MV-4-11 (cell line): ENCODE data around the gene HMCN2.
"Not testable (repeated sequence)": the region's sequence is repeated elsewhere in the genome, so short reads cannot be mapped to it uniquely, and the experiment has no call there.

Experiments
- DNase-seq: peaks from one replicate; lab custom pipeline; 2025; lab: John Stamatoyannopoulos, UW

HMCN2 gene

GRCh38 chr9:130330202-130330862 lies 64.8 kb downstream of the HMCN2 start:
- no peak for DNase-seq

- DNase-seq, result no peak
These were observed 65.5 kb downstream of the HMCN2 start for GRCh38 chr9:130331061-130331460.

GRCh38 chr9:130331573-130331972 lies 66.0 kb downstream of the HMCN2 start:
- DNase-seq, result no peak

DNA sequence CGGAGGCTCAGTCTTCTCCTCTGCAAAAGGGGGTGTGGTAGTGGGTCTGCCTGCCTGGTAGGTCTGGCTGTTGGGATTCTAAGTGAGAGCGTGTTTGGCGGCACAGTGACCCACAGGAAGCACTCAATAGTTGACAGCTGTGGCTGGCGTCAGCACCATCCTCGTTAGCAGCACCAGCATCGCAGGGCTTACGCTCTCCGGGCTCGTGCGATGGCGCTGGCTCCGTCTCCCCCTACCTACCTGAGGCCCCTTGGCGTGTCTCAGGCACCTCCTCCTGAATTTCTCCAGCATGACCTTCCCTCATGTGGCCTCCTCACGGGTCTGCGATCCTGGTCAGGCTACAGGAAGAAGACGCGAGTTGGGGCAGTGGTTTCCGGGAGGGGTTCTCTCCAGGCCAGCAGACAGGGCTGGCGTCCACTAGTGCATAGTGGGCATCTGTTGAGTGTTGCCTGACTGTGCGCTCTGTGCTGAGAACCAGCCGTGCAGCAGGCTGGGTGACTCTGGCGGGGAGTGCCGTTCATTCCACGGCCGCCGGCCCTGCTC lies 66.9 kb downstream of the HMCN2 start:
- DNase-seq, result no peak

DNA sequence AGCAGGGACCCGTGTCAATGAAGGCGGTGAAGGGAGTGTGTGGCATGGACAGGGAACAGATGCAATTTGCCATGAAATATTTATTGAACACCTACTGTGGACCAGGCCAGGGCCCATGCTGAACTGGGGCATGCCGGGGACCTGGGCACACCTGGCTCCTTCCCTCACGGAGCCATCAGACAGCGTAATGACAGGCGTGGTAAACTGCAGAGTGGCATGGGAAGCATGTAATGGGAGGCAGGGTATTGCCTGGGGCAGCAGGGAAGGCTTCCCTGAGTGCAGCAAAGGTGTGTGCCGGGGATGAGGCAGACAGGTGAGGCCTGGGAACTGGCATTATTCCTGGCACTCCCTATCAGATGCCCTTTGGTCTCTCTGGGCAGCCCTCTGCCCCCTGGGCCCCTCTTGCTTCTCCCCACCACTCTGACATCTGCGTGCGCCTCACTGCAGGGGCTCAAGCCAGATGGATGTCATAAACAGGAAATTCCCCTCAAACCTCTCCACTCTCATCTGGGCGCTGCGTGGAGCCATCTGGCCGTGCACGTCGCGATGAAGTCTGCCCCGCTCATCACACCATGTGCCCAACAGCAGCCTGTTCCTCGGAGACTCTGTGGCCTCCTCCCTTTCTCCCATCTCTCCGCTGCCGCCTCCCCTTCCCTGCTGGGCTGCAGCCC lies 67.6 kb downstream of the HMCN2 start:
- no peak for DNase-seq

DNA sequence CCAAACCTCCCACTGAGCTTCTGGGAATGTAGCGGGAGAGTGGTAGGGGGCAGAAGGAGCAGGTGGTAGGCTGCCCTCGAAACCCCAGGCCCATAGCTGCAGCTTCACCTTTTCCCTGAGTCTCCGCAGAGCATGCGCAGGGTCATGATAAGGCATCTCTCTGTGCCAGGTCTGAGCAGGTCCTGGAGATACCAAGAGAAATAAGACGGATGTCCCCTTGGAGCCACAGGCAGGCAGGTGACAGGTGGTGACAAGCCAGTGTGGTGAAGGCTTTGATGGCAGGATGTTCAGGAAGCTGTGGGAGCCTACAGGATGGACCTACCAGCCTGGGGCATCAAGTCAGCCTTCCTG lies 68.1 kb downstream of the HMCN2 start:
- DNase-seq, result no peak

GRCh38 chr9:130334915-130335314 lies 69.4 kb downstream of the HMCN2 start:
- no peak for DNase-seq

GRCh38 chr9:130336027-130336610 lies 70.6 kb downstream of the HMCN2 start:
- DNase-seq, result no peak

DNA sequence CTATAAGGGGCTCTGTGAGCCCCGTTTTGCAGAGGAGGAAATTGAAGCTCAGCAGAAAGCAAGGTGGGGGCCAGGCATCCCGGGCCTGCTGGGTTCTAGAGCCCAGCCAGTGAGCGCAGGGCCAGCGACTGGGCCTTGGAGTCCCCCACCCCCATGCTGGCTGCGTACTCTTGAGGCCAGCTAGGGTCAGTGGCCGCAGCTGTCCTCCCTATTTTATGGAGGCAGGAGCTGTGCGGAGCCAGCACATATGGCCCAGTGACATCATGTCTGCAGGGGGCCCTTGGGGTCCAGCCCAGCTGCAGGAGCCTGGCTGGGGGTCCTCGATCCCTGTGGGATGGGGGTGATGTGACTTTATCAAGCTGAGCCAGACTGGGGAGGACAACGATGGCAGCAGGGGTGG lies 71.3 kb downstream of the HMCN2 start:
- DNase-seq, result no peak

GRCh38 chr9:130337318-130337717 lies 71.8 kb downstream of the HMCN2 start:
- DNase-seq, result no peak

GRCh38 chr9:130337784-130338380 lies 72.3 kb downstream of the HMCN2 start:
- DNase-seq, result no peak

DNA sequence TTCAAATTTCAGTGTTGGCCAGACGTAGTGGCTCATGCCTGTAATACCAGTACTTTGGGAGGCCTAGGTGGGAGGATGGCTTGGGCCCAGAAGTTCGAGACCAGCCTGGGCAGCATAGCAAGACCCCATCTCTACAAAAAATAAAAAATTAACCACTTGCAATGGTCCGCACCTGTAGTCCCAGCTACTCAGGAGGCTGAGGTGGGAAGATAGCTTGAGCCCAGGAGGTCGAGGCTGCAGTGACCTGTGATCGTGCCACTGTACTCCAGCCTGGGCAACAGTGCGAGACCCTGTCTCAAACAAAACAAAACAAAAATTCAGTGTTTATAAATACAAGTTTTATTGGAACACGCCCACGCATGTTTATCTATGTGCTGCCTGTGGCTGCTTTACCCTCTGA lies 73.3 kb downstream of the HMCN2 start:
- not testable (repeated sequence) for DNase-seq

DNA sequence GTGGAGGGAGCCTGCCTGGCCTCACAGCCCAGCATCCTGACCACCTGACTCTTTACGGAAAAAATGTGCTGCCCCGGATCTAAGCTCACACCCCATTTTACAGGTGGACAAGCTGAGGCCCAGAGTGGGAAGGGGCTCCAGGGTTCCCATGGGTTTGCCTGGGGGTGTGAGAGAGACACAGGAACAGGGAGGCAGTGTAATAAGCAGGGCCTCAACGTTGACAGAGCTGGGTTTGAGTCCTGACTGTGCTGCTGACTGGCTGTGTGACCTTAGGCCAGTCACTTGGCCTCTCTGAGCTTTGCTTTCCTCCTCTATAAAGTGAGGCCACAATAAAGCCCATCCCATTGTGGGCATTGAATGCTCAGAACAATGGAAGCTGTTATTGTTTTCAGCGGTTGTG lies 73.7 kb downstream of the HMCN2 start:
- DNase-seq, result no peak

DNA sequence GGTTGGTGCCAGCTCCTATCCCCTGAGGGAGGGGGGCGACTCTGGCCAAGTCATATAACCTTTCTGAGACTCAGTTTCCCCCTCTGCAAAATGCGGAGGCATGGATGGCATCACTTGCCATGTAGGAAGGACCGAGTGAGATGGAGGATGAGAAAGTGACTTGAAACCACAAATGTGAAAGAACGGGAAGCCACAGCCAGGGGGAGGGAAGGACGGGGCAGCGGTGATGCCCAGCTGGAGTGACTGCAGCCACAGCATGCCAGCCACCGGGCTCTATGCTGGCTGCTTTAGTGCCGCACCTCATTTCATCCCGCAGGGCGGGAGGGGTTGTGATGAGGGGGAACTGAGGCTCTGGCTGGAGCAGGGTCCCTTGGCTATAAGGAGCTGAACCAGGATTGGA lies 74.5 kb downstream of the HMCN2 start:
- peak; percentile 65 for DNase-seq

DNA sequence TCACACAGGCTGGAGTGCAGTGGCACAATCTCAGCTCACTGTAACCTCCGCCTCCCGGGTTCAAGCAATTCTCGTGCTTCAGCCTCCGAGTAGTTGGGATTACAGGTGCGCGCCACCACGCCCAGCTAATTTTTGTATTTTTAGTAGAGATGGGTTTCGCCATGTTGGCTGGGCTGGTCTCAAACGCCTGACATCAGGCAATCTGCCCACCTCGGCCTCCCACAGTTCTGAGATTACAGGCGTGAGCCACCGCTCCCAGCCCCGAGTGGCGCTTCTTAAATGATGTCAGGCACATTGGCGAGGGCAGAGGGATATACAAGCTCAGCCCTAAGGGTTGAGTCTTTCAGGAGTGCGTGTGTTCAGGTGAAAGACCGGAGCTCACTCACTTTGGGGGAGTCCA lies 75.0 kb downstream of the HMCN2 start:
- DNase-seq, result not testable (repeated sequence)

DNA sequence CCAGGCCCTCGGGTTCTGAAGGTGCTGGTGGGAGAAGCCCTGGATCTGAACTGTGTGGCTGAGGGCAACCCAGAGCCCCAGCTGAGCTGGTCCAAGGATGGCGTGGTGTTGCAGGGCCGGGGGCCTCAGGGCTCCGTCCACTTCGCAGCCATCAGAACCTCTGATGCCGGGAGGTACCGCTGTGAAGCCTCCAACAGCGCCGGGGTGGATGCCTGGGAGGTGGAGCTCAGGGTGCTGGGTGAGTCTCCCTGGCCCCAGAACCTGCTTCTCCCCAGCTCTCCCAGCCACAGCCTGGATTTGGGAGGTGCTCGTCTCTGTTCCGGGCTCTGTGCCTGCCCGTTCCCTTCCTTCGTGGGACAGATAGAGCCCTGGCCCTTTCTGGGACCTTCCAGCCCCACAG lies 75.6 kb downstream of the HMCN2 start:
- no peak for DNase-seq

DNA sequence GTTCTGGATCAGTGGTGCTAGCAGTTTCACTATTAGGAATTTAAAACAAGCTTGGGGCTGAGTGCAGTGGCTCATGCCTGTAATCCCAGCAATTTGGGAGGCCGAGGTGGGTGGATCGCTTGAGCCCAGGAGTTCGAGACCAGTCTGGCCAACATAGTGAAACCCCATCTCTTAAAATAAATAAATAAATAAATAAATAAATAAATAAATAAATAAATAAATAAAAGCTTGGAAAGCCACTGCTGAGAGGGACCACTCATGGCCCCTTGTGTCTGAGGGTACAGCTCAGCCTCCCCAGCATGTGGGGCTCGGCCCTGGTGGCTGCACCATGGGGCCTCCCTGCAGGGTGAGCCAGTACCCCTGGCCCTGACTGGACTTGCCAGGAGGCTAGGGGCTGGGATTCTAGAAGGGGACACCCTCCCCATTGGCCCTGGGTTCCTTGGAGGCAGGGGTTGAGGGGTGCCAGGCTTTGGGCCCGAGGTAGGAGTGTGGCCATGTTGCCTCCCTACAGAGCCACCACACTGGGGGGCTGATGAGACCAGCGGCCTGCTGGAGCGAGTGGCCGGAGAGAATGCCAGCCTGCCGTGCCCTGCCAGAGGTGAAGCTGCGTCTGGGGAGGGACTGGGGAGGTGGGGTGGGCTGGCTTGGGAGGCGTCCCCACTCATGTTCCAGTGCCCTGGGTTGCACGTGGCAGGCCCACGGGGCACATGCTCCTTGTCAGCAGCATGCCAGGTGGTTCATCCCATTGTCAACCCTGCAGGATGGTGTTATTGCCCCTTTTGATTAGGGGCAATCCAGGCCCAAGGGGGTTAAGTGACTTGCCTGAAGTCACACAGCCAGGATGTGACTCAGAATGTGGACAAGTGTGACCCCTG lies 76.5 kb downstream of the HMCN2 start:
- DNase-seq, result no peak

DNA sequence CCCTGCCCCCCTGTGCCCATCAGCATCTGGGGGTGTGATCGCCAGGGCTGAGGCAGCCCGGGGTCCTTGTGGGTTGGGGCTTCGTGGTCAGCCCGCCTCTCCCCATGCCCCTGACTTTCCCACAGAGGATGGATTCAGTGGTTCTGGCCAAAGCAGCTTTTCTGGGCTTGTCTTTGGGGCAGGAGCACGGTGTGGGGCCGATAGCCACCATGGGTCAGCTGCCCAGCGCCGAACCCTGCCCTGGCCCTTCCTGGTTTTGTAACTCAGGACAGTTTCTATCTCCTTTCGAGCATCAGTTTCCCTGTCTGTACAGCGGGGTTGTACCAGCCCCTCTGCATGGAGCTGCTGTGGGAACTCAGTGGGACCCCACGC lies 77.1 kb downstream of the HMCN2 start:
- DNase-seq, result no peak

DNA sequence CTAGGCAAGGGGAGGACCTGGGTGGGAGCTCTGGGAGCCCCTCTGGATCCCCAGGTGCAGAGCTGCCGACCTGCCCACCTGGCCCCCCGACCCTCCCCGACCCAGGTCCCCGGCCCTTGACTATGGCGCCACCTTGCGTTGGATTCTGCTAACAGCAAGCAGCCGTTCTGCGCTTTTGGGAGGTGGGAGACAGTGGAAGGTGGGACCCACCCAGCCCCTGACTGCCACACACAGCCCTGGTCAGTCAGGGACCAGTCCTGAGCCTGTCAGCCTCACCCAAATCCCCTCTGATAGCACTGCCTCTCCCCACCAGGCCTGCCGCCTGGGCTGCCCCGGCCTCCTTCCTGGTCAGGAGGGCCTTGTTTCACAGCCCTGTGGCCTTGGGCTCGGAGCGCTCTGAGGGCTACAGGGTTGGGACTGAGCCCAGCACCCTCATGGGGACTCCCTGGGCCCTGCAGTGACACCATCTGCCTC lies 77.9 kb downstream of the HMCN2 start:
- no peak for DNase-seq

DNA sequence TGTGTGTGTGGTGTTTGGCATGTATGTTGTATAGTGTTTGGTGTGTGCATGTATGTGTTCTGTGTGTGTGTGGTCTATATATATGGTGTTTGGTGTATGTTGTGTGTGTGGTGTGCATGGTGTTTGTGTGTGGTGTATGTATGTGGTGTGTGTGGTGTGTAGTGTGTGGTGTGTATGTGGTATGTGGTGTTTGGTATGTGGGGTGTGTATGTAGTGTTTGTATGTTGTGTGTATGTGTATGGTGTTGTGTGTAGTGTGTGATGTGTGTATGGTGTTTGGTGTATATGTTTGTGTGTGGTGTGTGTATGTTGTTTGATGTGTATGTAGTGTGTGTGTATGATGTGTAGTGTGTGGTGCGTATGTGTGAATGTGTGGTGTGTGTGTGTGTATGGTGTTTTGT lies 78.8 kb downstream of the HMCN2 start:
- DNase-seq, result no peak

DNA sequence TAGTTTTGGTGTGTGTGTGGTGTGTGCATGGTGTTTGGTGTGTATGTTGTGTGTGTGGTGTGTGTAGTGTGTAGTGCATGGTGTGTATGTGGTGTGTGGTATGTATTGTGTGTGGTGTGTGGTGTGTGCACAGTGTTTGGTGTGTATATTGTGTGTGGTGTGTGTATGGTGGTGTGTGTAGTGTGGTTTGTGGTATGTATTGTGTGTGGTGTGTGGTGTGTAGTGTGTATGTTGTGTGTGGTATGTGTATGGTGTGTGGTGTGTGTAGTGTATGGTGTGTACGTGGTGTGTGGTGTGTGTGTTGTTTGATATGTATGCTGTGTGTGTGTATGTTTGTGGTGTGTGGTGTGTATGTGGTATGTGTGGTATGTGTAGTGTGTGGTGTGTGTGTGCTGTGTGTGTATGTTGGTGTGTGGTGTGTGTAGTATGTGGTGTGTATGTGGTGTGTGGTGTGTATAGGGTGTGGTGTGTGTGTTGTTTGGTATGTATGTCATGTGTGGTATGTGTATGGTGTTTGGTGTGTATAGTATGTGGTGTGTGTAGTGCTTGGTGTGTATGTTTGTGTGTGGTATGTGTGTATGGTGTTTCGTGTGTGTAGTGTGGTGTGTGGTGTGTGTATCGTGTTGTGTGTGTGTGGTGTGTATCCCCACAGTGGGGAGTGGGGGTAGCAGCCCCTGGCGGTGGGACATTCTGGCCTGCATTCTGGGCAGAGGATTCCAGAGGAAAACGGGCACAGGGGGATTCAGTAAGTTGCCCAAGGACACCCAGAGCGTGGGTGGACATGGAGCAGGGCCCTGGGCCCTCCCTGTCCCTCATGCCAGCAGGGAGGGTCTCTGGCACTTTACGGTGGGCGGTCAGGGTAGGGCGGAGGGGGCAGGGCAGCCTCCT lies 79.7 kb downstream of the HMCN2 start:
- no peak for DNase-seq
